Panc1 (cell line): Measurements from ENCODE around the gene SMC5. TPM values are rescaled to one million over a fixed set of nuclear protein-coding genes. Genes with fewer than 3 reads are reported as not detected.

Experiments used
- ATAC-seq: fragments of 200-7000 bp; cut with Tn5 transposase; 2 replicates; pipeline ENCODE4 v1.9.1; 2020; ENCODE audit warnings: mild to moderate bottlenecking, moderate library complexity
- BruUV-seq: library from RNA; stranded (reverse); fragments of 400-500 nt; replicated peaks from 2 replicates; lab custom pipeline; 2021; lab: Mats Ljungman, UMichigan
- CTCF ChIA-PET: fragments of 300-600 bp; sonication (Branson Sonifier 250); formaldehyde crosslinking; loops from one replicate; lab custom pipeline; 2022; ENCODE audit warnings: antibody characterized with exemption; lab: Charles Lee
- POLR2A ChIA-PET: fragments of 300-600 bp; sonication (Branson Sonifier 250); formaldehyde crosslinking; loops from one replicate; lab custom pipeline; 2022; ENCODE audit warnings: antibody characterized with exemption; lab: Charles Lee
- DNase-seq: peaks from one replicate; pipeline ENCODE4 v3.0.0-alpha.2; 2010; ENCODE audit warnings: low read depth, low spot score
- H3K27ac ChIP-seq: 2 replicates; pipeline ENCODE4 v1.5.1; 2011; ENCODE audit warnings: mild to moderate bottlenecking, low read length, inconsistent platforms
- H3K27me3 ChIP-seq: fragments of 200-500 bp; sonication (Bioruptor generic); 2 replicates; pipeline ENCODE4 v1.6.0; 2014; ENCODE audit warnings: low read length, inconsistent platforms; ENCODE audit not compliant: control insufficient read depth, insufficient read depth
- H3K36me3 ChIP-seq: fragments of 200-500 bp; sonication (Bioruptor generic); 2 replicates; pipeline ENCODE4 v1.5.1; 2014; ENCODE audit warnings: inconsistent platforms, mild to moderate bottlenecking, low read length, moderate library complexity; ENCODE audit not compliant: control insufficient read depth, insufficient read depth
- H3K4me1 ChIP-seq: 2 replicates; pipeline ENCODE4 v1.5.1; 2011; ENCODE audit warnings: inconsistent platforms, mild to moderate bottlenecking, low read length, moderate library complexity; ENCODE audit not compliant: control insufficient read depth, insufficient read depth
- H3K4me3 ChIP-seq, 2 experiments: 2 replicates each; pipeline ENCODE4 v1.5.1; 2011 to 2012; ENCODE audit warnings: low read depth in 2 of 2, low read length in 2 of 2, mild to moderate bottlenecking in 2 of 2, inconsistent platforms in 1 of 2, moderate library complexity in 1 of 2
- H3K9me3 ChIP-seq: fragments of 200-500 bp; sonication (Bioruptor generic); 2 replicates; pipeline ENCODE4 v1.5.1; 2014; ENCODE audit warnings: low read depth, mild to moderate bottlenecking, inconsistent platforms, low read length, moderate library complexity; ENCODE audit not compliant: control insufficient read depth, insufficient read depth
- POLR2AphosphoS5 ChIP-seq: IDR thresholded peaks from 2 replicates; pipeline ENCODE4 v1.6.1; 2012; ENCODE audit warnings: mild to moderate bottlenecking, low read depth, low read length, moderate library complexity
- SIN3A ChIP-seq: IDR thresholded peaks from 2 replicates; pipeline ENCODE4 v1.6.1; 2012; ENCODE audit warnings: low read depth, mild to moderate bottlenecking, low read length, moderate library complexity, borderline replicate concordance; ENCODE audit not compliant: insufficient read depth
- TCF7L2 ChIP-seq: IDR thresholded peaks from 2 replicates; pipeline ENCODE4 v1.6.1; 2011; ENCODE audit warnings: mild to moderate bottlenecking, low read depth, low read length, inconsistent platforms
- in situ Hi-C: cut with HindIII; loops from 2 replicates; pipeline ENCODE4 v1.10.0; 2016; ENCODE audit warnings: low sequenced_read_pairs, low pct_unique_long_range_greater_than_20kb
- intact Hi-C: fragments of 100-400 bp; cut with micrococcal nuclease; formaldehyde crosslinking; loops from one replicate; pipeline ENCODE4 v1.10.0; 2022; ENCODE audit not compliant: unreplicated experiment
- total RNA-seq: library from RNA; stranded (reverse); gene quantifications from one replicate; pipeline ENCODE4 v1.2.1, GENCODE V29; 2021; ENCODE audit not compliant: unreplicated experiment
- TF ChIP-seq, protein P1 (sequence below), 2 experiments: IDR thresholded peaks; 2 replicates each; pipeline ENCODE4 v1.6.1; 2011 to 2012; ENCODE audit warnings: low read depth in 2 of 2, control low read depth in 1 of 2, low read length in 1 of 2, mild to moderate bottlenecking in 1 of 2, moderate library complexity in 1 of 2; ENCODE audit not compliant: insufficient read depth in 1 of 2
- TF ChIP-seq, protein P2 (sequence below): fragments of 450-650 bp; IDR thresholded peaks from 2 replicates; pipeline ENCODE4 v1.5.1; 2017; ENCODE audit warnings: mild to moderate bottlenecking

SMC5 gene
- total RNA-seq, 1 experiment from 2014 or later, result 12.9 TPM

DNA sequence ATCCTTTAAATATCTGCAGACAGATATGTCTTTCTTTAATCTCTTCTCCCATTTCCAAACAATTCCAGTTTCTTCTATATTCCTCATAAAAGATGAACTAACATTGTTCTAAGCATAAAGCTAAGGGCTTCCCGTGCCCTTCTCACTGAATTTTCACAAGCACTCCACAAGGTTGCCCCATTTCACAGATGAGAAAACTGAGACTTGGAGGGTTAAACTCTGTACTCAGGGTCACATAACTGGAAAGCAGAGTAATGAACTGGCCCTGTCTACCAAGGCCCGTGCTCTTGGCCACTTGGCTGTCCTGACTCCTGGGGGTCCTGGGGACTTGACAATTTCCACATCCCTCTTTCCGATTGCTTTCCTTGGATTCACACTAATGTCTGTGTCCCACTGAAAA, 130.4 kb downstream of the SMC5 start:
- ATAC-seq (no peak), DNase-seq (no peak)
- Histone ChIP-seq H3K36me3 (no peaks in the 10 kb centered on the region), H3K27me3 (no peaks in the 10 kb centered on the region), H3K9me3 (no peaks in the 10 kb centered on the region), H3K4me1 (no peaks in the 10 kb centered on the region), H3K4me3 (no peak overlapping the region), H3K27ac (no peak overlapping the region)
- ChIA-PET POLR2A (no interaction called here), CTCF (no interaction called here)
- intact Hi-C loops (no loop called here), in situ Hi-C loops (no loop called here)
- no peak for TF ChIP-seq SIN3A
- no peak for TF ChIP-seq POLR2AphosphoS5
- TF ChIP-seq TCF7L2, result no peak
- TF ChIP-seq, protein P1, sequence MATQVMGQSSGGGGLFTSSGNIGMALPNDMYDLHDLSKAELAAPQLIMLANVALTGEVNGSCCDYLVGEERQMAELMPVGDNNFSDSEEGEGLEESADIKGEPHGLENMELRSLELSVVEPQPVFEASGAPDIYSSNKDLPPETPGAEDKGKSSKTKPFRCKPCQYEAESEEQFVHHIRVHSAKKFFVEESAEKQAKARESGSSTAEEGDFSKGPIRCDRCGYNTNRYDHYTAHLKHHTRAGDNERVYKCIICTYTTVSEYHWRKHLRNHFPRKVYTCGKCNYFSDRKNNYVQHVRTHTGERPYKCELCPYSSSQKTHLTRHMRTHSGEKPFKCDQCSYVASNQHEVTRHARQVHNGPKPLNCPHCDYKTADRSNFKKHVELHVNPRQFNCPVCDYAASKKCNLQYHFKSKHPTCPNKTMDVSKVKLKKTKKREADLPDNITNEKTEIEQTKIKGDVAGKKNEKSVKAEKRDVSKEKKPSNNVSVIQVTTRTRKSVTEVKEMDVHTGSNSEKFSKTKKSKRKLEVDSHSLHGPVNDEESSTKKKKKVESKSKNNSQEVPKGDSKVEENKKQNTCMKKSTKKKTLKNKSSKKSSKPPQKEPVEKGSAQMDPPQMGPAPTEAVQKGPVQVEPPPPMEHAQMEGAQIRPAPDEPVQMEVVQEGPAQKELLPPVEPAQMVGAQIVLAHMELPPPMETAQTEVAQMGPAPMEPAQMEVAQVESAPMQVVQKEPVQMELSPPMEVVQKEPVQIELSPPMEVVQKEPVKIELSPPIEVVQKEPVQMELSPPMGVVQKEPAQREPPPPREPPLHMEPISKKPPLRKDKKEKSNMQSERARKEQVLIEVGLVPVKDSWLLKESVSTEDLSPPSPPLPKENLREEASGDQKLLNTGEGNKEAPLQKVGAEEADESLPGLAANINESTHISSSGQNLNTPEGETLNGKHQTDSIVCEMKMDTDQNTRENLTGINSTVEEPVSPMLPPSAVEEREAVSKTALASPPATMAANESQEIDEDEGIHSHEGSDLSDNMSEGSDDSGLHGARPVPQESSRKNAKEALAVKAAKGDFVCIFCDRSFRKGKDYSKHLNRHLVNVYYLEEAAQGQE (IDR thresholded peaks at IDR 0.05; ENCODE audit: insufficient read depth in 1 of 2, low read depth in 2 of 2, low read length in 1 of 2), result no peak
- BruUV-seq, result no TSS peak

GRCh38 chr9:70389621-70390266, 131.0 kb downstream of the SMC5 start:
- ChIA-PET POLR2A (no interaction called here), CTCF (no interaction called here)
- H3K27me3 ChIP-seq, result no peaks in the 10 kb centered on the region
- no TSS peak for BruUV-seq
- in situ Hi-C loops (no loop called here), intact Hi-C loops (no loop called here)
- no peaks in the 10 kb centered on the region for H3K4me1 ChIP-seq
- ATAC-seq (no peak), DNase-seq (no peak)
- H3K27ac ChIP-seq, result no peak overlapping the region
- H3K9me3 ChIP-seq, result no peaks in the 10 kb centered on the region
- no peak for TF ChIP-seq TCF7L2
- TF ChIP-seq, protein P1 (IDR thresholded peaks at IDR 0.05; ENCODE audit: insufficient read depth in 1 of 2, low read depth in 2 of 2, low read length in 1 of 2), result peak; percentile 67 to 69; a peak in 3 of 4 replicates
- no peaks in the 10 kb centered on the region for H3K36me3 ChIP-seq
- no peak overlapping the region for H3K4me3 ChIP-seq

DNA sequence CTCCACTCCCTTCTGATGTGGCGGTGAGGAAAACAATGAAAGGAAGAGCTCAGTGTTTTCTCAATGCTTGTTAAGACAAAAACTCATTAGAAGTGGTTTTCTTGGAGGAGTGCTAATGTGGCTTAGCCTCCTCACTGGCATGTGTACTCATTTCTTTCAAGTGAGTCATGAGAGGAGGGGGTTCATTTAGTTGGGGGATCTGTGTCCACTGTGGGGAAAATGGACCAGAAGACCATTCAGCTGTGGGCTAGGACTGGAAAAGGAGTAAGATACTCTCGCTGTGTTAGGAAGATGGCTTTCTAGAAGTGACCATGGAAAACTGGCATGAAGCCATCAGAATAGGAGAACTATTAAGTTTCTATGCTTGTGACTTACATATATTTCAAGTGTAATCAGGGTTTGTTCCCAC, 132.2 kb downstream of the SMC5 start:
- H3K4me3 ChIP-seq, result no peak overlapping the region
- BruUV-seq, result no TSS peak
- no peaks in the 10 kb centered on the region for H3K9me3 ChIP-seq
- no peaks in the 10 kb centered on the region for H3K36me3 ChIP-seq
- ChIA-PET CTCF (no interaction called here), POLR2A (no interaction called here)
- in situ Hi-C loops, result no loop called here
- intact Hi-C loops, result no loop called here
- TF ChIP-seq POLR2AphosphoS5 (no peak), TCF7L2 (no peak), SIN3A (no peak)
- TF ChIP-seq, protein P2, sequence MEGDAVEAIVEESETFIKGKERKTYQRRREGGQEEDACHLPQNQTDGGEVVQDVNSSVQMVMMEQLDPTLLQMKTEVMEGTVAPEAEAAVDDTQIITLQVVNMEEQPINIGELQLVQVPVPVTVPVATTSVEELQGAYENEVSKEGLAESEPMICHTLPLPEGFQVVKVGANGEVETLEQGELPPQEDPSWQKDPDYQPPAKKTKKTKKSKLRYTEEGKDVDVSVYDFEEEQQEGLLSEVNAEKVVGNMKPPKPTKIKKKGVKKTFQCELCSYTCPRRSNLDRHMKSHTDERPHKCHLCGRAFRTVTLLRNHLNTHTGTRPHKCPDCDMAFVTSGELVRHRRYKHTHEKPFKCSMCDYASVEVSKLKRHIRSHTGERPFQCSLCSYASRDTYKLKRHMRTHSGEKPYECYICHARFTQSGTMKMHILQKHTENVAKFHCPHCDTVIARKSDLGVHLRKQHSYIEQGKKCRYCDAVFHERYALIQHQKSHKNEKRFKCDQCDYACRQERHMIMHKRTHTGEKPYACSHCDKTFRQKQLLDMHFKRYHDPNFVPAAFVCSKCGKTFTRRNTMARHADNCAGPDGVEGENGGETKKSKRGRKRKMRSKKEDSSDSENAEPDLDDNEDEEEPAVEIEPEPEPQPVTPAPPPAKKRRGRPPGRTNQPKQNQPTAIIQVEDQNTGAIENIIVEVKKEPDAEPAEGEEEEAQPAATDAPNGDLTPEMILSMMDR, result no peak
- TF ChIP-seq, protein P1 (IDR thresholded peaks at IDR 0.05; ENCODE audit: insufficient read depth in 1 of 2, low read depth in 2 of 2, low read length in 1 of 2), result no peak
- H3K4me1 ChIP-seq, result no peaks in the 10 kb centered on the region
- DNase-seq (no peak), ATAC-seq (no peak)
- H3K27ac ChIP-seq, result no peak overlapping the region
- no peaks in the 10 kb centered on the region for H3K27me3 ChIP-seq
